Testis (tissue), 3 donors: ENCODE results near the gene PROB1. TPM values are rescaled to one million over a fixed set of nuclear protein-coding genes. Genes with fewer than 3 reads are reported as not detected.

ENCODE experiments used
- polyA plus RNA-seq: library from polyadenylated mRNA; stranded (reverse); fragments of 350-450 nt; fragmentation: Illumina TruSeq; extraction: RNeasy Lipid Tissue Mini Kit (QIAGEN cat#74804); gene quantifications from one replicate; pipeline ENCODE4 v1.2.3, GENCODE V29; 2014; ENCODE audit warnings: low read depth, low replicate concordance; ENCODE audit not compliant: insufficient read depth
- total RNA-seq, 2 donors: library from RNA; depleted of rRNA; stranded (reverse); fragments of >200 nt; gene quantifications; one replicate each; pipeline ENCODE4 v1.2.3, GENCODE V29; 2016

The PROB1 gene
- total and polyA plus RNA-seq, 3 donors from 2014 or later = 1.5 to 3.6 (median 2.7) TPM

Other genes starting within 250 kb of the PROB1 start
- gene SIL1, start 196.7 kb downstream of the PROB1 start, total RNA-seq = 10 to 100 TPM; 86.5 to 98.2 TPM
- gene SIL1, start 196.7 kb downstream of the PROB1 start, polyA plus RNA-seq = 116 TPM
- gene MATR3, start 101.4 kb downstream of the PROB1 start, total RNA-seq = 100 to 1,000 TPM; 243 to 248 TPM
- gene MATR3, start 101.4 kb downstream of the PROB1 start, polyA plus RNA-seq = 174 TPM
- gene PAIP2, start 53.2 kb downstream of the PROB1 start, total RNA-seq = 100 to 1,000 TPM; 142 to 150 TPM
- 297 TPM for gene PAIP2, start 53.2 kb downstream of the PROB1 start, polyA plus RNA-seq
- not detected for gene SLC23A1, start 11.8 kb downstream of the PROB1 start, total RNA-seq
- 0.34 TPM for gene SLC23A1, start 11.8 kb downstream of the PROB1 start, polyA plus RNA-seq
- under 1 TPM; 0.31 to 0.94 TPM for gene MZB1, start 5.2 kb downstream of the PROB1 start, total RNA-seq
- gene MZB1, start 5.2 kb downstream of the PROB1 start, polyA plus RNA-seq = 6.0 TPM
- 10 to 100 TPM; 45.2 to 94.6 TPM for gene SPATA24, start 9.0 kb upstream of the PROB1 start, total RNA-seq
- 185 TPM for gene SPATA24, start 9.0 kb upstream of the PROB1 start, polyA plus RNA-seq
- 10 to 100 TPM; 45.0 to 98.3 TPM for gene DNAJC18, start 44.4 kb upstream of the PROB1 start, total RNA-seq
- 283 TPM for gene DNAJC18, start 44.4 kb upstream of the PROB1 start, polyA plus RNA-seq
- 1 to 10 TPM; 1.8 to 2.4 TPM for gene ECSCR, start 67.6 kb upstream of the PROB1 start, total RNA-seq
- 13.9 TPM for gene ECSCR, start 67.6 kb upstream of the PROB1 start, polyA plus RNA-seq
- under 1 TPM in 1 of 2 donors, not detected in 1; 0.16 TPM for gene SMIM33, start 75.9 kb upstream of the PROB1 start, total RNA-seq
- not detected for gene SMIM33, start 75.9 kb upstream of the PROB1 start, polyA plus RNA-seq
- gene STING1, start 87.7 kb upstream of the PROB1 start, total RNA-seq = 10 to 100 TPM; 14.2 to 18.6 TPM
- gene STING1, start 87.7 kb upstream of the PROB1 start, polyA plus RNA-seq = 22.4 TPM
- gene UBE2D2, start 166.2 kb upstream of the PROB1 start, total RNA-seq = 100 to 1,000 TPM; 102 to 116 TPM
- gene UBE2D2, start 166.2 kb upstream of the PROB1 start, polyA plus RNA-seq = 386 TPM